ENCODE data around the gene AUTS2.
A peak's percentile ranks its signal among the peaks of the same experiment; 100 is the strongest.

AUTS2 gene

GRCh38 chr7:70829221-70830059 is 1231.2 kb downstream of the AUTS2 start:
- DNase-seq (ENCODE audit: insufficient read length, low spot score) (peak; percentile 40), FAIRE-seq (no peak)

- DNase-seq (ENCODE audit: insufficient read length, low spot score) (no peak), FAIRE-seq (no peak)
Measured at GRCh38 chr7:70830060-70830395, 1231.8 kb downstream of the AUTS2 start.

- no peak for DNase-seq (ENCODE audit: insufficient read length, low spot score)
- no peak for FAIRE-seq
Measured at GRCh38 chr7:70830426-70830825, 1232.2 kb downstream of the AUTS2 start.

GRCh38 chr7:70833726-70834125 is 1235.5 kb downstream of the AUTS2 start:
- no peak for DNase-seq (ENCODE audit: insufficient read length, low spot score)
- FAIRE-seq = no peak

GRCh38 chr7:70834424-70834823 is 1236.1 kb downstream of the AUTS2 start:
- no peak for DNase-seq (ENCODE audit: insufficient read length, low spot score)
- no peak for FAIRE-seq

GRCh38 chr7:70835658-70836057 is 1237.4 kb downstream of the AUTS2 start:
- FAIRE-seq = no peak
- DNase-seq (ENCODE audit: insufficient read length, low spot score) = no peak

- DNase-seq (ENCODE audit: insufficient read length, low spot score) (no peak), FAIRE-seq (no peak)
Measured at GRCh38 chr7:70836279-70836678, 1238.0 kb downstream of the AUTS2 start.

GRCh38 chr7:70836946-70837345 is 1238.7 kb downstream of the AUTS2 start:
- FAIRE-seq (no peak), DNase-seq (ENCODE audit: insufficient read length, low spot score) (no peak)

- no peak for DNase-seq (ENCODE audit: insufficient read length, low spot score)
Measured at GRCh38 chr7:70837589-70837988, 1239.3 kb downstream of the AUTS2 start.

GRCh38 chr7:70838292-70838907 is 1240.1 kb downstream of the AUTS2 start:
- DNase-seq (ENCODE audit: insufficient read length, low spot score) = no peak
- no peak for FAIRE-seq

More at GRCh38 chr7:70837589-70837988, 1239.3 kb downstream of the AUTS2 start:
- FAIRE-seq = no peak

Measured in GM19239 (cell line).